GM12801 (cell line): Measurements from ENCODE around the gene NUDT16.

Source experiments
- TF ChIP-seq, protein P1 (sequence below): IDR thresholded peaks from one replicate; pipeline ENCODE4 v1.5.1; 2011; ENCODE audit warnings: control low read depth; ENCODE audit not compliant: insufficient read length; ENCODE audit errors: extremely low read depth

The NUDT16 gene

DNA sequence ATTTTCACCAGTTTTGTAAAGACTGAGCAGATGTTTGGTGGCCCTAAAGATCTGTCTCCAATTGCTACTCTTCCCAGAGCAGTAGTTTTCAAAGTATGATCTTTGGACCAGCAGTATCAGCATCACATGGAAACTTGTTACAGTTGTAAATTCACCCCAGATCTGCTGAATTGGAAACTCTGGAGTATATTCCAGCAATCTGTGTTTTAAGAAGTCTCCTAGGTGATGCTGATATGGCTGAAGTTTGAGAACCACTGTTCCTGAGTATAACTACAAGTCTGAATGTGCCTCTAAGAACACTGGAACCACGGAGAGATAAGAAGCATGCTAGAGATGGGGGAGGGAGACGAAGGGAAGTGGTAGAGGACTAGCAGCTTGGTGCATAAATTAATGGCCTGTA, 45.7 kb downstream of the NUDT16 start:
- TF ChIP-seq, protein P1, sequence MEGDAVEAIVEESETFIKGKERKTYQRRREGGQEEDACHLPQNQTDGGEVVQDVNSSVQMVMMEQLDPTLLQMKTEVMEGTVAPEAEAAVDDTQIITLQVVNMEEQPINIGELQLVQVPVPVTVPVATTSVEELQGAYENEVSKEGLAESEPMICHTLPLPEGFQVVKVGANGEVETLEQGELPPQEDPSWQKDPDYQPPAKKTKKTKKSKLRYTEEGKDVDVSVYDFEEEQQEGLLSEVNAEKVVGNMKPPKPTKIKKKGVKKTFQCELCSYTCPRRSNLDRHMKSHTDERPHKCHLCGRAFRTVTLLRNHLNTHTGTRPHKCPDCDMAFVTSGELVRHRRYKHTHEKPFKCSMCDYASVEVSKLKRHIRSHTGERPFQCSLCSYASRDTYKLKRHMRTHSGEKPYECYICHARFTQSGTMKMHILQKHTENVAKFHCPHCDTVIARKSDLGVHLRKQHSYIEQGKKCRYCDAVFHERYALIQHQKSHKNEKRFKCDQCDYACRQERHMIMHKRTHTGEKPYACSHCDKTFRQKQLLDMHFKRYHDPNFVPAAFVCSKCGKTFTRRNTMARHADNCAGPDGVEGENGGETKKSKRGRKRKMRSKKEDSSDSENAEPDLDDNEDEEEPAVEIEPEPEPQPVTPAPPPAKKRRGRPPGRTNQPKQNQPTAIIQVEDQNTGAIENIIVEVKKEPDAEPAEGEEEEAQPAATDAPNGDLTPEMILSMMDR = no peak

DNA sequence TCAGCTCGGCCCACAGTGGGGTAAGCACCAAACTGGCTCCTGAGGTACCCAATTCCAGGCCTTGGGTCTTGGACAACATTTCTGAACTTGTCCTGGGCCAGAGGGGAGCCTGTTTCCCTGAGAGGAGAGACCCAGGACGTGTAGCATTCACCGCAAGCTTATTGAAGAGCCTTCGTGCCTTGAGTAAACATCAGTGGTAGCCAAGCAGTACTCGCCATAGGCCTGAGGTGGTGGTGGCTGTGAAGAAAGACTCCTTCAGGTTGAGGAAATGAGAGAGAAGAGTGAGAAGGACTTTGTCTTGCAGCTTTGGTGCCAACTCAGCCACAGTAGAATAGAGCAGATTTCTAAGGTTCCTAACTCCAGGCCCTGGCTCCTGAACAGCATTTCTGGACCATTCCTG, 50.2 kb downstream of the NUDT16 start:
- TF ChIP-seq, protein P1 = no peak

DNA sequence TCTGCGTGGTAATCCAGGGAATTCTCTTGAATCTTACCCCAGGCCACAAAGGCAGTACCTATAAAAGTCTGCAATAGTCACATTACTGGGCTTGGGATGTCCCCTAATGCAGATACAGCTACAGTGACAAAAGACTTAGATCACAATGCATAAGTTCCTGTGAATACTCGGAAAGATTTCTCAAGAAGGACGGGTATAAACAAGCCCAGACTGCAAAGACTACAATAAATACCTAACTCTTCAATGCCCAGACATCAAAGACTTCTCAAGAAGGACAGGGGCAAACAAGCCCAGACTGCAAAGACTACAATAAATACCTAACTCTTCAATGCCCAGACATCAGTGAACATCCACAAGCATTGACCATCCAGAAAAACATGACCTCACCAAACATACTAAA, 50.9 kb downstream of the NUDT16 start:
- TF ChIP-seq, protein P1 = no peak

DNA sequence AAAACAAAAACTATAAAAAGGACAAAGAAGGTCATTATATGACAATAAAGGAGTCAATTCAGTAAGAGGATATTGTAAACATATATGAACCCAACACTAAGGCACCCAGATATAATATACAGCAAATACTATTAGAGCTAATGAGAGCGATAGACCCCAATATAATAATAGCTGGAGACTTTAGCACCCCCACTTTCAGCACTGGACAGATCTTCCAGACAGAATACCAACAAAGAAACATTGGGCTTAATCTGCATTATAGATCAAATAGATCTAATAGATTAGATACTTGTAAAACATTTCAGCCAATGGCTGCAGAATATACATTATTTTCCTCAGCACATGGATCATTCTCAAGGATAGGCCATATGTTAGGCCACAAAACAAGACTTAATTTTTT, 53.4 kb downstream of the NUDT16 start:
- TF ChIP-seq, protein P1 = no peak
